Left kidney (tissue), 8 donors: ENCODE data around the gene C1QTNF7. TPM values are rescaled to one million over a fixed set of nuclear protein-coding genes. Genes with fewer than 3 reads are reported as not detected.

Experiments
- DNase-seq: peaks from one replicate; pipeline ENCODE4 v3.0.0-alpha.2; 2013
- long read RNA-seq, 8 donors: transcript quantifications; one replicate each; lab custom pipeline, GENCODE V29; 2026
- polyA plus RNA-seq: library from polyadenylated mRNA; unstranded; fragments of 120-200 nt; gene quantifications from one replicate; pipeline ENCODE4 v1.2.1, GENCODE V29; 2013; ENCODE audit not compliant: insufficient read length

C1QTNF7 gene
- 27.6 TPM for polyA plus RNA-seq
- long read RNA-seq, donor 1, full-length matches to known transcripts, result 14 of 14 reads
- long read RNA-seq, donor 1, partial matches to known transcripts, result 0 of 14 reads
- long read RNA-seq, donor 1, other reads (novel, unspliced or antisense), result 0 of 14 reads
- long read RNA-seq, donor 2, full-length matches to known transcripts, result 12 of 12 reads
- long read RNA-seq, donor 2, partial matches to known transcripts, result 0 of 12 reads
- long read RNA-seq, donor 2, other reads (novel, unspliced or antisense), result 0 of 12 reads
- long read RNA-seq, donor 3, full-length matches to known transcripts, result 9 of 14 reads
- long read RNA-seq, donor 3, partial matches to known transcripts, result 5 of 14 reads
- long read RNA-seq, donor 3, other reads (novel, unspliced or antisense), result 0 of 14 reads
- long read RNA-seq, donor 4, result 0 reads
- long read RNA-seq, donor 5, full-length matches to known transcripts, result 10 of 10 reads
- long read RNA-seq, donor 5, partial matches to known transcripts, result 0 of 10 reads
- long read RNA-seq, donor 5, other reads (novel, unspliced or antisense), result 0 of 10 reads
- long read RNA-seq, donor 6, full-length matches to known transcripts, result 4 of 4 reads
- long read RNA-seq, donor 6, partial matches to known transcripts, result 0 of 4 reads
- long read RNA-seq, donor 6, other reads (novel, unspliced or antisense), result 0 of 4 reads
- long read RNA-seq, donor 7, full-length matches to known transcripts, result 13 of 13 reads
- long read RNA-seq, donor 7, partial matches to known transcripts, result 0 of 13 reads
- long read RNA-seq, donor 7, other reads (novel, unspliced or antisense), result 0 of 13 reads
- long read RNA-seq, donor 8, full-length matches to known transcripts, result 3 of 3 reads
- long read RNA-seq, donor 8, partial matches to known transcripts, result 0 of 3 reads
- long read RNA-seq, donor 8, other reads (novel, unspliced or antisense), result 0 of 3 reads

- no peak for DNase-seq
These were observed at the start of gene C1QTNF7 for GRCh38 chr4:15427701-15428100. TSS of gene C1QTNF7 (plus strand) at chr4:15428033. CDS start at chr4:15435744, 7,711 bp downstream.

- DNase-seq, result no peak
These were observed 49.8 kb upstream of the C1QTNF7 start for GRCh38 chr4:15378062-15378461.

GRCh38 chr4:15378493-15378892, 49.3 kb upstream of the C1QTNF7 start:
- DNase-seq, result no peak

DNA sequence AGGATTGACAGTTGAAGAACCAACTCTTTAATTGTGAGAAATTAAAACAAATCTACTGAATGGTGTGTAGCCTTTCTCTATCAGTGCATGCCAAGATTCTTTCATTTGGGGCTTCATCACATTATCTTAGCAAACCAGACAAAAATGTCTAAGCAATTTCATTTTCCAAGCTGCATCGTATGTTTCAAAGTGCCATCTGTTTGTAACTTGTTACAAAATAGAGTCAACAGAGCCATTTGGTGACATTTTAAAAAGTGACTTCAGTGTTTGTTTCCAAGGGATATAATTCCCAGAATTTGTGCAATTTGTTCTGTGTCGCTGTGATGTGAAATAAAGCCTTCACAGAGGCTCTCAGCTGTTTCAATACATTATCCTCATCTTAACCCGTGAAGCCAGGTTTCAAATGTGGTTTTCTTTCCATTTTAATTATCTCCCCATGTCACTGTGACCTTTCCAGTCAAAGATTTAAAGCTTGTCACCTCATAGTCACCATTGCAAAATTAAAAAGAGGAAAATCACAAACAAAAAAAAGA, 46.0 kb upstream of the C1QTNF7 start:
- DNase-seq, result no peak

DNA sequence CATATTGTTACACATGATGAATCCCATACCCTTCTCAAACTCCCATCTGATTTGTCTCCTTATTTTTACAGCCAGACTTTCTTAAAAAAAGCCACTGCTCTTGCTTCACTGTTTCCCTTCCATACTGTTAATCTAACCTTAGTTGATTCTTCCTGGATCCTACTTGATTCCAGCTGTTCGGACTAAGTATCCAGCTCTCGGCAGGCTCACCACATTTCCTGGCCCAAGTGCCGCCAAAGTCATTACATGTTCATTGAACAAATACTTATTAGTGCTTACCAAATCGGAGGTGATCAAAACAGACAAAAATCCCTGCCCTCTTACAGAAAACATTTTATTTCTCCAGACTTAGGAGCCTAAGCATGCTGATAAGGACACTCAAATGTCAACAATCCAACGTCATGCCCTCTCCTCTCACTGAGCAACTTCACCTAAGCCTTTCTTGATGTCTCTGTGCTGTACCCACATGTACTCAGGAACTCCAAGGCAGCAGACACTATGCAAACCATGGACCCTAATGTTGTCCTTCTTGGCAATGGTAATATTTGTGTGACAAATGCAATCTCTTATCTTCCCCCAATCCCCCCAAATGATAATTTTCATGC, 45.1 kb upstream of the C1QTNF7 start:
- DNase-seq, result no peak

- no peak for DNase-seq
These were observed 42.3 kb upstream of the C1QTNF7 start for GRCh38 chr4:15385515-15385914.

DNA sequence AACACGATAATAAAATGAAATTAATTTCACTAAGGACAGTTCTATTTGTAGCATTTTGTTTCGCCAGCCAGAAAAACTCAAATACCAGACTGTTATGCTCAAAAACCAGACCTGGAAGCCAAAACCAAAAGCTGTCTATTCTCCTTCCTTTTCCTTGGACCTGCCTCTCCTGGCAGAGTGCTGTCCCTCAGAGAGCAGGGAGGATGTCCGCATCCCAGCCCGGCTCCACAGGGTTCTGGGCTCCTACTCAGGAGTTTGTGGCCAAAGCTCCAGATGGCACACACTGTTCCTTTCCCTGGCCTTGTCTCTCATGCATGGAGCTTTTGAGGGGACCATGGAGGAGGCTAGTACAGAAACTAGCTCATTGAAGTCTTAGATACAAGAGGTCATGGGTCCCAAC, 41.9 kb upstream of the C1QTNF7 start:
- no peak for DNase-seq

DNA sequence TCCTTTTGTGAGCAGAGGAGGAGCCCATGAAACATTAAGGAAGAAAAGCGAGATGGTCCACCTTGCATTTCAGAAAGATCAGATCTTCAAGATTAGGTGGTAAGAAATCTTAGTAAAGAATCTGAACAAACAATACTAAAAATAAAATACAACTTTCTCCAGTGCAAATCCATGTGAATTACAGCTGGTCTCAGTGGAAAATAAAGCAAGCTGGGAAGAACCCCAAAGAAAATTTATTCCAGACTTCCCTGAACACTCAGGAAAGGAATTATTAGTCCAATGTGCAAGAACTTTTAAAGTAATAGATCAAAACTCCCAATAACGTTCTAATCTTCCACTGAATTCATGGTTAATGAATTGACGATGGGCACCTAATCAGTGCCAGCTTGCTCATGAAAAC, 37.3 kb upstream of the C1QTNF7 start:
- no peak for DNase-seq

- DNase-seq, result no peak
These were observed 35.6 kb upstream of the C1QTNF7 start for GRCh38 chr4:15392053-15392805.

GRCh38 chr4:15395311-15395710, 32.5 kb upstream of the C1QTNF7 start:
- no peak for DNase-seq

DNA sequence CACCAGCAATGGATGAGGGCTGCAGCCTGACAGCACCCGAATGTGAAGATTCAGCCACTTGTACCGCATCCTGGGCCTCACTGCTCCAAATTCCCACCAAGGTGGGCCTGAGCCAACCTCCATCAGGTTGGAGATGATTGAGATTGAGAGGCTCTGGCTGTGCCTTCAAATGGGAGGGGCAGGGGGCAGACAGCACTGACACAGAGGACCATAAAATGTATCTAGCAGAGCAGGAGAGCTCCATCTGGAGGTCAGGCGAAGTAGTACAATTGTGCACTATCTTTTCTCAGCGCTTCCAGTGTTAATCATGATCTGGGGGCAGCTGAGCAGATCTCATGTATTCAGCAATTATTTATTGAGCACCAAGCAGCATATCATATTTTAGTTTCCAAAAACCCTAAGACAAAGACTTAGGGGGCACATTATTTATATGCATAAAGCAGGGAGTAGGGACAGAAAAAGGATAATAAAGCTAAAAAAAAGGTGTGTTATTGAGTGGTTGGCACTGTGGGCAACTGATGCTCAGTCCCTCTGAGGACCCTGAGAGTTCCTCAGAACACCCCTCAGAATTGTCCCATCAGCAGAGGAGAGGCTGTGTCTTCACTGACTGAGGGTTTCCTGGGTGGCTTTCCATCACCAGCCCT, 31.6 kb upstream of the C1QTNF7 start:
- no peak for DNase-seq

- DNase-seq, result no peak
These were observed 29.8 kb upstream of the C1QTNF7 start for GRCh38 chr4:15398001-15398400.

DNA sequence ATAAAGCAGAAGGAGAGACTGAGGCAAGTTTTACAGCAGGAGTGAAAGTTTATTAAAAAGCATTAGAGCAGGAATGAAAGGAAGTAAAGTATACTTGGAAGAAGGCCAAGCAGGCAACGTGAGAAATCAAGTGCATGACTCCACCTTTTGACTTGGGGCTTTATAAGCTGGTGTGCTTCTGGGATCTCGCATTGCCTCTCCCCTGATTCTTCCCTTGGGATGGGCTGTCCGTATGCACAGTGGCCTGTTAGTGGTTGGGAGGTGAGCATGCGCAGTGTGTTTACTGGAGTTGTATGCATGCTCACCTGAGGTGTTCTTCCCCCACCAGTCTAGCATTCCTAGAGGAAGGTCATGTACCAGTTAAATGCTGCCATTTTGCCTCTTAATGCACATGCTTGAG, 29.1 kb upstream of the C1QTNF7 start:
- DNase-seq, result no peak

- no peak for DNase-seq
These were observed 27.6 kb upstream of the C1QTNF7 start for GRCh38 chr4:15400226-15400625.

GRCh38 chr4:15400981-15401671, 26.7 kb upstream of the C1QTNF7 start:
- no peak for DNase-seq

DNA sequence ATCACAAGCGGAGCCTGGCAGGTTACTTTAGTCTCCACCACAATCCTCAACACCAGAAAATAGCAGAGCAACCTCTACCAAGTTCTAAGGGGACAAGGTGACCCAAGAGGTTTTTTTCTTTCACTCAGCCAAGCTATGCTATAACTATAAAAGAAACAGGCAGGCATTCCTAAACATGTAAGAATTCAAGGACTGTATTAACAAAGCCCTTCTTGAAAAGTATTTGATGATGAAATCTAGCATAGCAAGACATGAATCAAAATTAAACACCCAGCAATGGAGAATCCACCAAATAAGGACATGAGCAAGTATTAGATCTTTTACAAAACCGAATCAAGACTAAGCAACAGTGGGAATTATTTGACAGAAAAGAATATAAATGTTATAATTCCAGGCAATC, 25.7 kb upstream of the C1QTNF7 start:
- no peak for DNase-seq

- DNase-seq, result no peak
These were observed 24.9 kb upstream of the C1QTNF7 start for GRCh38 chr4:15402974-15403373.

GRCh38 chr4:15405018-15405417, 22.8 kb upstream of the C1QTNF7 start:
- no peak for DNase-seq

GRCh38 chr4:15410750-15411149, 17.1 kb upstream of the C1QTNF7 start:
- DNase-seq, result no peak

GRCh38 chr4:15412461-15412860, 15.4 kb upstream of the C1QTNF7 start:
- no peak for DNase-seq
